NCI-H774 (cell line): ENCODE measurements around the gene PAIP1.
A peak's percentile ranks its signal among the peaks of the same experiment; 100 is the strongest.
"Not testable (repeated sequence)": the region's sequence is repeated elsewhere in the genome, so short reads cannot be mapped to it uniquely, and the experiment has no call there.

Experiments
- DNase-seq: peaks from one replicate; lab custom pipeline; 2025; lab: John Stamatoyannopoulos, UW

PAIP1 gene, protein sequence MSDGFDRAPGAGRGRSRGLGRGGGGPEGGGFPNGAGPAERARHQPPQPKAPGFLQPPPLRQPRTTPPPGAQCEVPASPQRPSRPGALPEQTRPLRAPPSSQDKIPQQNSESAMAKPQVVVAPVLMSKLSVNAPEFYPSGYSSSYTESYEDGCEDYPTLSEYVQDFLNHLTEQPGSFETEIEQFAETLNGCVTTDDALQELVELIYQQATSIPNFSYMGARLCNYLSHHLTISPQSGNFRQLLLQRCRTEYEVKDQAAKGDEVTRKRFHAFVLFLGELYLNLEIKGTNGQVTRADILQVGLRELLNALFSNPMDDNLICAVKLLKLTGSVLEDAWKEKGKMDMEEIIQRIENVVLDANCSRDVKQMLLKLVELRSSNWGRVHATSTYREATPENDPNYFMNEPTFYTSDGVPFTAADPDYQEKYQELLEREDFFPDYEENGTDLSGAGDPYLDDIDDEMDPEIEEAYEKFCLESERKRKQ

DNA sequence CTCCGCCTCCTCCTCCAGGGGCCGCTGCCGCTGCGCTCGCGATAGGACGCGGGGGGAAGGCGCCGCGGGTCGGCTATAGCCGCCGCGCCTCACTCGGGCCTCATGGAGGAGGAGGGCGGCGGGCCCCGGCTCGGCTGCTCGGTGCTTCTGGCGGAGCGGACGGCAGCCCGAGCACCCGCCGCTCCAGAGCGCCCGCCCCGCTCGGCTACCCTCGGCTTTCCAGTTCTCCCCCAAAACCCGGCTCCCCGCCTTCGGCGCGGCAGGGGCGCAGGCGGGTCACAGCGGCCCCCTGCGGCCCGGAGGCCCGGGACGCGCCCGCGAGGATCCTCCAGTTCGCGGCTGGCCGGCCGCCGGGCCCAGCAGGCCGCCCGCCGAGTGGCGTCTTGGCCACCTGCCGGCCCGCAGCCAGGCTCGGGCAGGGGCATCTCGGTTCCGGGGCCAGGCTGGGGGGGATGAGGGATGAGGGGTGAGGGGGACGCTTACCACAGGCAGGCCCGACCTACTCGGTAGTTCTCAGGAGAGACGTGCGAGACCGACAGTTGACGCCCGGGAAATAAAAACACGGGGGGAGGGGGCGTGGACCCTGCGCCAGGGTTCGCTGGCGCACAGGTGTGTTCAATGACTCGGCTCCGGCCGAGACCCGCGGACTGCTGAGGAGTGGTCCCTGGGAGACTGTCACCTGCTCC, at the start of gene PAIP1:
Gene PAIP1, minus strand, starts transcription at position 221 of the 686 bp plus-strand sequence. CDS start 231 bp downstream, outside the sequence.
- peak; percentile 91 for DNase-seq

DNA sequence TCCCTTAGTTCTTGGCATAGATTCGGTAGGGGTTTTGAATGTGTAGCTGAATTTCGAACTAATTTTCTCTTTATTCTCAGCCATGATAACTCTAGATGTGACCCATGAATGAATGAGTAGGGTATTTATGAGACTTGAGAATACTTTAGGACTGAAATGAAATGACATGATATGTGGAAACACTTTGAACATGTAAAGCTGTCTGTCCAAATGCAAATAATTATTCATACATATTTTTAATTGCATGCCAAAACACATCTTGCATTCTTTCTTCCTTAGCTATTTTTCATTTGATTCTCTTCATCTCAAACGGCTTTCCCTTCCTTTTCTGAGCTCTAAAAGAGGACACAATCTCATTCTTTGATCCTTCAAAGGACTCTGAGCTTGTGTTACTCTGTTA, 49.5 kb upstream of the PAIP1 start:
- no peak for DNase-seq

DNA sequence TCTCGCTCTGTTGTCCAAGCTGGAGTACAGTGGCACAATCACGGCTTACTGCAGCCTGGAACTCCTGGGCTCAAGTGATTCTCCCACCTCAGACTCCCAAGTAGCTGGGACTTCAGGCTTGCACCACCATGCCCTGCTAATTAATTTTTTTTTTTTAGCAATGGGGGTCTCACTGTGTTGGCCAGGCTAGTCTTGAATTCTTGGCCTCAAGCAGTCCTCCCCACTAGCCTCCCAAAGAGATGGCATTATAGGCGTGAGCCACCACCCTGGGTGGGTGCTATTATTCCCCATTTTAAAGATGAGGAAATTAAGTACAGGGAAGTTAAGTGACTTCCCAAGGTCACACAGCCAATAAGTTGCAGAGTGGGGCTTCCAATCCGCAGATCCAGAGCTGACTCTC, 47.8 kb upstream of the PAIP1 start:
- DNase-seq, result no peak

DNA sequence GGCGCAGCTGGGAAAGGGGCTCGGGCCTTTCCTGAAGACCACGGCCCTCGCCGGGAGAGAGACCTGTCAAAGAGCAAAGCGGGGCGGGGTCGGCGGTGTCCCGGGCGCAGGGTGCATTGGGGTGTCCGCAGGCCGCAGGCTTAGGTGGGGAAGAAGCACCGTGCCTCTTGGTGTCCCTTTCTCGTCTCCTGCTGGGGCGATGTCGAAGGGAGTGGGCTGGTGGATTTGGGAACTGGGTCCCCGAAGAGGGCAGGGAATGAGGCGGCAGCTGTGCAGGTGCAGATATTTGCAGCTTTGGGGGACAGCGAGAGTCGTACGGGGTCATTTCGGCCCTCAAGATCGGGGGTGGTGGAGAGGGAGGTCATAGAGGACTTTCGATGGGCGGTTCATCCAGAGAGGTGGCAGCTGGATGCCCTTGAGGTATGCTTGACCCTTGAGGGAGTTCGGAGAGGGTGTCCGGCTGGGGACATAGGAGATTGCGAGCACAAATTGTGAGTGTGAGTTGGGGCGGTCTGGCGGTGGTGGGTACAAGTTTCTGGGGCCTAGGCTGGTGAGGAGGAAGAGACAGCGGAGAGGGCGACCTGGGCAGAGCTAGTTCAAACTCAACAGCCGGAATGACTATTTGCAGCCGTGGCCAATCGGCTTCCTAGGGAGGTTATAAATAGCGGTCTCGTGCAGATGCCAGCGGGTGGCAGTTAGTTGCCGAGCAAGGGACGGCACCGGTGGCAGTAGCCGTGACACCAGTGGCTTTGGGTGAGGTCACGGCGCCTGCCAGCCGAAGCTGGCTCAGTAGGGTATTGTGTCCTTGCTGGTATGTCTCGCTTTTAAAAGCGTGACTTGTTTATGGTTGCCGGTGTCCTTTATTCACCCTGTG, 46.7 kb upstream of the PAIP1 start:
- peak; percentile 91 for DNase-seq

DNA sequence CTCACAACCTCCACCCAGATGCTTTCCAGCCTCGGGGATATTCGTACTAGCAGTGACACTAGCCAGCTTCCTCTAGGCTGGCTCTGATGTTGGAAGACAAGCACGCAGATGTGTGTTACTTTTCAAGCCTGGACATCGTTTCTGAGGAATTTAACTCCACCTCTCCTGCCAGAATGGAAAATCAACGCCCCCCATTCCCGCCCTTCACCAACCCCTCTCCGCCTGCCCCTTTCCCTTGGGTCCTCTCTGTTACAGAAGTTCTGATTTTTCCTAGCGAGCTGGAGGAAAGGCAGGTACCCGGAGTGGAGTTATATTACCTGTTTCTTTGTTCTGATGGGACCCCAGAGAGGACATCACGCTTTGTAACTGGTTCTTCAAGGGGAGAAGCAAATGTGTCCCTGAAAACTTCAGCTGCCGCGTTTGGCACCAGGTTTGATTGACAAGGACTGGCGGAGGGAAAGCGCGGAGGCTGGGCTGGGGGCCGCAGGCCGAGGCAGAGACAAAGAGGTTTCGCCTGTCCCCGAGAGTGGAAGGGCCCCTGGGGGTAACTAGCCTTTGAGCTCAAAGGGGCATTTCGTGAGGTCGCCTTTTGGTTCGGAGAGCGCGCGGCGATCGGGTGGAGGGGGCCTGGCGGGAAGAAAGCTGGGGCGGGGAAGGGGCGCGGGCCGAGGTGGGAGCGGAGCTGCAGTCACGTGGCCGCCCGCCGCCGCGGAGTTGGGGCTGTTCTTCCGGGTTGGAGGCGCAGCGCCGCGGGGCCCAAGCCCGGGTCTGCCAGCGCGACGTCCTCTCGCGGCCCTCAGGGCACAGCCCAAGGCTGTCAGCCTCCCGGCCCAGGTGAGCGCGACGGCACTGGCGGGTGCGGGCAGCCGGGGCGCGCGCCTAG, 45.8 kb upstream of the PAIP1 start, which contains the start of gene NNT:
Gene NNT, plus strand, starts transcription at position 720 of the 883 bp plus-strand sequence. CDS start 6,016 bp downstream, outside the sequence.
- peak; percentile 82 for DNase-seq

DNA sequence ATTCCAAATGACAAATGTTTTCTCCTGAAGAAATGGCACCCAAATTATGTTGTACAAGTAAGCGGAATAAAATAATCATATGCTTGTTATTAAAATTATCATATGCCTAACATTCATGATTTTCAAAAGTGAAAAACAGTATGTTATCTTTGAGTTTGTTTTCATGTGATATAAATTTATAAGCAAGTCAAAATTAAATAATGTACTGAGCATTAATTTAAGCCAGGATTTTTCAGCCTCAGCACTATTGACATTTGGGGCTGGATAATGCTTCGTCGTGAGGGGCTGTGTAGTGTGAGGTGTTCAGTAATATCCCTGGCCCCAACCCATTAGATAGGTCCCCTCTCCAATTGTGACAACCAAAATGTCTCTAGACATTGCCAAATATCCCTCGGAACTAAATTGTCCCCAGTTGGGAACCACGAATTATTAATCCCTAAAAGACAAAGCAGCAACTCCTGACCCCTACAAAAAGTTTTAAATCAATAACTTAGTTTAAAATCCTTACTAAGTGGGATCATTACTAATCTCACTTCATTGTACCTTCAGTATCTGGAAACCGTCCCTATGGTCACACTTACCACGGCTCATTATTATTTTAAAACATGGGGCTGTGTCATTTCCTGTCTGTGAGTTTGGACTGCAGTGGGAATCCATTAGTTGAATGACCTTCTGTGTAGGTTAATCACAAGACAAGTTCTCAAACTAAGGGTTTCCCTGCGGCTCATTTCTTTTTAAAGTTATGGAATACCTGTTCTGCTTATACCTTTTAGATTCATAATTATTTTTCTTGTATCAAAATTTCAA, 44.8 kb upstream of the PAIP1 start:
- DNase-seq, result peak; percentile 31

DNA sequence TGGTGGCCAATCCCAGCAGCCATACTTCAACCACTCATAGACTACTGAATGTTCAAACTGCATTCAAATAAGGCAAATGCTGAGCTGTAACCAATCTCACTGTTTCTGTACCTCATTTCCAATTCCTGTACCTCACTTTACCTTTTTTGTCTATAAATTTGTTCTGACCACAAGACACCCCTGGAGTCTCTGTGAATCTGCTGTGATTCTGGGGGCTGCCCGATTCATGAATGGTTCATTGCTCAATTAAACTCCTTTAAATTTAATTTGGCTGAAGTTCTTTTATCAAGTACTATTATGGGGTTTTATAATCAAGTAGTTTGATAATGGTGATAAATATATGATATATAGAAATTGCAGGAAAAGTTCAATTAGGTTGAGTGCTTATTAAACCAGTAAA, 42.0 kb upstream of the PAIP1 start:
- not testable (repeated sequence) for DNase-seq

DNA sequence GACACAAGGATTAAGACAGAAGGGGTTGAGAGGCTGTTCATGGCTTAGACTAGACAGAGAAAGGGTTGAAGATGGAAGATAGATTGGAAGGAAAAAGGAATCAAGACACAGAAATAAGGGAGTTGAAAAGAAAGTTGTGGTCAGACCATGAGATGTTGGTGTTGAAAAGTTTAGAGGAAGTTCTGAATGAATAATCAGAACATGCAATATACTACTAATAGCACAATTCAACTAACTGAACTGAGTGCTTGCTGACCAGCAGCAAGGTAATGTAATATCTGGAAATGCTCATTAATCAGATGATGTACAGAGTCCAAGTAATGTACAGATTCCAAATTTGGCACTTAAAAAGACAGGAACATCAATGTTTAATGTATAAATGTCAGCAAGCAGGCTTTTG, 35.5 kb upstream of the PAIP1 start:
- DNase-seq, result no peak

DNA sequence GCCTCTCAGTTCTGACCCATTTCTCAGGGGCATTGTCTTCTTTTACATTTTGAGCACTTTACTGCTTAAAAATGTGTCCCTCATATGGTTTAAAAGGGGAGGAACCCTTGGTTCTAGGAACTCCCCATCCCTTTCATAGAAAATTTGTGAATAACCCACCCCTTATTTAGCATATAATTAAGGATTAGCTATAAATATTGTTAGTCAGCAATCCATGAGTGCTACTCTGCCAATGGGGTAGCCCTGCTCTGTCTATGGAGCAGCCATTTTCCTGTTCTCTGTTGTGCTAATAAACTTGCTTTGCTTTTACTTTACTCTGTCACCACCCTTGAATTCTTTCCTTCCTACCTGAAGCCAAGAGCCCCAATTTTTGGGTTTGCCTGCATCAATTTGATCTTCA, 33.8 kb upstream of the PAIP1 start:
- no peak for DNase-seq

DNA sequence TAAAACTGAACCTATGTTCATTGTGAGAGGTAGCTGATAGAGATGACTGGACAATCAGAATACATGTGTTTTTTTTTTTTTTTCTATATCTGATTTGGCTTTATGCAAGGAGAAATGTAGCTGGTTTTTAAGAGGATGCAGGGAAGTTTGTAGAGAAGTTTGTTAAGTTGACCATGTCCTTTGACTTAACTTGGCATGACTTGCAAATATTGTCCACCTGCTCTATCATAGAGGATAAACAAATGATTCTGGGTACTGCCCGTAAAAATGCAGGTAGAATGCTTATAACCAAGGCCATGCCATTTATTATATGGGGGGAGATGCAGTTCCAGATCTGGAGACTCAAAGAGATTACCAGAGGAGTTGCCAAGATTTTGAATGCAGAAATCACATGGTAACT, 32.4 kb upstream of the PAIP1 start:
- no peak for DNase-seq

DNA sequence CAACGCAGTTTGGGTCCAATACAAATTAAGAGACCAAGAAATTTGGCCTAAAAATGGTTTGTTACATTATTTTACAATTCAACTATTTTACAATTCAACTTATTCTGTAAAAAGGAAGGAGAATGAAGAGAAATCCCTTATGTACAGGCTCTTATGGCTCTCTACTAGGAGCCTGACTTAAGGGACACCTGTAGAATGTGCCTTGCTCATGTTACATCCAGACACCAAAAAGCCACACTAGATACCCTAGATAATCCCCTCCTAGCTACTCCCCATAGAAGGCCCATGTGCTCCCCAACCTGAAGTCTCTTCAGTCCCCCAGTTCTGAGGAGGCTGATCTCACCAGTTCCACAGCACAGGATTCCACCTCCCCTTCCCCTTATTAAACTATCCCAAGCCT, 32.0 kb upstream of the PAIP1 start:
- no peak for DNase-seq

DNA sequence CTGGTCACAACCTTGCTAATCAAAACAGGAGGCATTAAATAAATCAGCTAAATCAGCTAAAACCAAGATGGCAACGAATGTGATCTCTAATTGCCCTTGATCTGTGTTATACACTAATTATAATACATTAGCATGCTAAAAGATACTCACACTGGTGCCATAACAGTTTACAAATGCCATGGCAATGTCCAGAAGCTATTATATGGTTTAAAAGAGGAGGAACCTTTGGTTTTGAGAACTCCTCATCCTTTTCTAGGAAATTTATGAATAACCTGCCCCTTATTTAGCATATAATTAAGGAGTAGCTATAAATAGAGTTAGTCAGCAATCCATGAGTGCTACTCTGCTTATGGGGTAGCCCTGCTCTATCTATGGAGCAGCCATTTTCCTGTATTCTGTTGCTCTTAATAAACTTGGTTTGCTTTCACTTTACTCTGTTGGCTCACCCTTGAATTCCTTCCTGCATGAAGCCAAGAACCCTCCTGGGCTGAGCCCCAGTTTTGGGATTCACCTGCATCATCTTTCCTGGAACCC, 27.4 kb upstream of the PAIP1 start:
- DNase-seq, result no peak

DNA sequence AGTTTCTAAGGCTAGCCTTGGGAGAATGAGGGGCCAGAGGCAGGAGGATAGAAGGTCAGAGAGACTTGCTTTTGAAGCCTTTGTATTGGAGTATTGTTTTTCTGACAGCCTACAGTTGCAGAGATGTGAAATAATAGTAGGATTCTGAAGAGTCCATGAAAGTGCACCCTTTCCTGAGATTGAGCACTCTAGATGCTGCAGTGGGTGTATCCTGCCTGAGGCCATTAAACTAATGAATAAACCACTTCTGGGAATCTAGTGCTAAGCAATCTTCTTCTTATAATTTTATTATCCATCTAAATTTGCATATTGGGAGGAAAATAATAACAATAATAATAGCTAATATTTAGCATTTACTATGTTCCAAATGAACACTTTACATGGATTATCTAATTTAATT, 26.8 kb upstream of the PAIP1 start:
- DNase-seq, result no peak

DNA sequence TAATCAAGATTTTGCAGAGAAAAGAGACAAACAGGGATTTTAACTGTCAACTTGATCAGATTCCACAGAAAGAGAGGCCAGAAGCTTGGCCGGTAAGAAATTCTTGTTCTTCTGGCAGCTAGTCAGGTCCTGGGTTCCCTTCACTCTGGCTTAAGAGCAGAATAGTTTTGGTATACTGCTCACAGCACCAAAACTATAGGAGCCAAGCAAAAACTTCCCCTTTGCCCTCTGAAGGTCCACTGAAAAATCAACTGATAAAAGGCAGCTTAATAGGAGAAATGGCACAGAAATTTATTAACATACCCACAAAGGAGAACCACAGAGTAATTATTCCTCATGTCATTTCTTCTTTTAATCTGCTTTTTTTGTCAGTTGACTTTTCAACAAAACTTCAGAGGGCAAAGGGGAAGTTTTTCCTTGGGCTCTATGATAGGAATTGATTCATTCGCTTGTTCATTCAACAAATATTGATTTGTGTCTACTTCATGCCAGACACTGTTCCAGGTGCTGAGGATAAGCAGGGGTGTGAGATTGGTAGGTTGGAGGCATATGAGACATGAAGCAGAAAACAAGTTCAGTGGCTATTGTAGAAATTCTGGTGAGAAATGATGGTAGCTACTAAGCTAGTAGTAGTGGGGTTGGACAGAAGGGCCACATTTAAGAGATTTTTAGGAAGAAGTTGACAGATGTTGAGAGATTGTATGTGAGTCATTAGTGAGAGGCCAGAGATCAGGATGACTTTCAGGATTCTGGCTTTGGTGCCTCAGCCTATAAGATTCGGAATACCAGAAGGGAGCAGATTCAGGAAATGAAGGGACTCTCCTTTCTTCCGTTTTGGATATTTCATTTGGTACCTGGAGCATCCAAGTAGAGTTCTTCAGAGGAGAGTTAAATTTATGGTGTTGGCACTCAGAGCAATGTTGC, 25.5 kb upstream of the PAIP1 start:
- no peak for DNase-seq

DNA sequence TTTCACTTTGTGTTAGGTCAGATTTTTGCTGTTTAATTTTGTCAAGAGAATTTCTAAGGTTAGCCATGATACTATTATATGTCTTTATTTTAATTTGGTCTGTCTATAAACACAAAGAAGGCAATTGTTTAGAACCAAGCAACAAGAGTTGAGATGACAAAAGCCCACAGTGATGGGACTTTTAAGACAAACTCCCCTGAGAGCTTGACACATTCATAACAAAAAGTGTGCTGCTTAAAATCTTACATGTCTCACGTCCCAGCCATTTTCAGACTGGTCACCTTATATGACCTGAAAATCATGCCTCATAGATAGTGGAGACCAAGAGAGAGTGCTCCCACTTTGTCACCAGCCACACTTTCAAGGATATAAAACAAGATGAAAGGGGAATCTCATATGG, 24.5 kb upstream of the PAIP1 start:
- no peak for DNase-seq

DNA sequence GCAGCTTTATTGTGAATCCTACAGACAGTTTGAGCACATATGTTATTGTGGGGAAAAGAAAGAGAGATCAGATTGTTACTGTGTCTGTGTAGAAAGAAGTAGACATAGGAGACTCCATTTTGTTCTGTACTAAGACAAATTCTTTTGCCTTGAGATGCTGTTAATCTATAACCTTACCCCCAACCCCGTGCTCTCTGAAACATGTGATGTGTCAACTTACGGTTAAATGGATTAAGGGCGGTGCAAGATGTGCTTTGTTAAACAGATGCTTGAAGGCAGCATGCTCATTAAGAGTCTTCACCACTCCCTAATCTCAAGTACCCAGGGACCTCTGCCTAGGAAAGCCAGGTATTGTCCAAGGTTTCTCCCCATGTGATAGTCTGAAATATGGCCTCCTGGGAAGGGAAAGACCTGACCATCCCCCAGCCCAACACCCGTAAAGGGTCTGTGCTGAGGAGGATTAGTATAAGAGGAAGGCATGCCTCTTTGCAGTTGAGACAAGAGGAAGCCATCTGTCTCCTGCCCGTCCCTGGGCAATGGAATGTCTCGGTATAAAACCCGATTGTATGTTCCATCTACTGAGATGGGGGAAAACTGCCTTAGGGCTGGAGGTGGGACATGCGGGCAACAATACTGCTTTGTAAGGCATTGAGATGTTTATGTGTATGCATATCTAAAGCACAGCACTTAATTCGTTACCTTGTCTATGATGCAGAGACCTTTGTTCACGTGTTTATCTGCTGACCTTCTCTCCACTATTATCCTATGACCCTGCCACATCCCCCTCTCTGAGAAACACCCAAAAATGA, 23.7 kb upstream of the PAIP1 start:
- DNase-seq, result not testable (repeated sequence)

DNA sequence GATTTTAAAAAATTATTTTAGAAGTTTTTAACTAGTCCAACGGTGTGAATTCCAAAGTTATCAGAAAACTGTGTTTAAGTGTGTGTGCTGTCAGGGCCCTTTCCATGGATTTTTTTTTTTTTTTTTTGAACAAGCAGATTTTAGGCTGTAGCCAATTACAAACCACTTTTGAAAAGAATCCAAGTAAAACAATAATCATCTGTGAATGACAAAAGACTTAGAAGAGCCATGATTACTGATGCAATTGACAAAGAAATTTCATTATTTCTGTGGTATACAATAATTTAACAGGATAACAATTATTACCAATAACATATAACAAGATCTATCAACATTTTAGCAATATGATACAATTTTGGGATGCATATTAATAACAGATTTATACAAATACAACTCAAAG, 16.2 kb upstream of the PAIP1 start:
- no peak for DNase-seq

DNA sequence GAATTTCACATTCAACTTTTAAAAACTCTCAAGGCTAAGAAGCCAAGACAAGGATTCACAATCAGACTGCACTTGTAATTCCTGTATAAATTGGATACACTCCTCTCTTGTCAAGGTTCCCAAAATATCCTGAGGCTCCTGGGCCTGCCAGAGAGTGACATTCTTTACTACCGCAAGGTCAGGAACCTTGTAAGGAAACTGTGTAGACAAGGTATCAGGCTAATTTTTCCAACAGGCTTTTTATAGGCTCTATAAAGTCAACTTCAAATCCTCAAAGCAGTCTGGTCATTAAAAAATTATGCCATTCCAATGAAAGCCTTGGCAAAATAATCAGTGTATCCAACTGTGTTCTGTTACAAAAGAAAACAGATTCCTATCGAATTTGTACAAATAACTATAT, 15.5 kb upstream of the PAIP1 start:
- no peak for DNase-seq
